ENCODE data around the gene VEGFA. TPM values are rescaled to one million over a fixed set of nuclear protein-coding genes. Genes with fewer than 3 reads are reported as not detected.

The VEGFA gene
- total RNA-seq, 1 donor from 2014 or later: 420 TPM

- no peak for DNase-seq (ENCODE audit: low spot score)
Observed at GRCh38 chr6:43820486-43820885, 50.5 kb downstream of the VEGFA start.

GRCh38 chr6:43821101-43821886, 51.3 kb downstream of the VEGFA start:
- no peak for DNase-seq (ENCODE audit: low spot score)

- no peak for DNase-seq (ENCODE audit: low spot score)
Observed at GRCh38 chr6:43823390-43823789, 53.4 kb downstream of the VEGFA start.

- peak; percentile 84 for DNase-seq (ENCODE audit: low spot score)
Observed at GRCh38 chr6:43823879-43824702, 54.1 kb downstream of the VEGFA start.

DNA sequence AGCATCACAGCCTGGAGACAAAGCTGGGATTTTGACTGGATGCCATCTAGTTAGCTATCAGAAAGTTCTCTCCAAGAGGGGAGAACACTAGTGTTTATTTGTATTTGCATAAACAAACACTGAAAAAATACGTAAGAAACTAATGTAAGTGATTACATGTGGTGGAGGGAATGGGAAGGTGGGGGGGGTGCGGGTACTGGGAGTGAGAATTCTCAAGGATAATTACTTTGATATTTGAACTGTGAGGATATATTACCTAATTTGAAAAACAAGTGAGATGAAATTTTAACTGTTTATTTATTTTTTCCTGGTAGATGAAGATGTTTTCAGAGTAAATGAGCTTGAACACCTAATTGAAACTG, 54.7 kb downstream of the VEGFA start:
- no peak for DNase-seq (ENCODE audit: low spot score)

DNA sequence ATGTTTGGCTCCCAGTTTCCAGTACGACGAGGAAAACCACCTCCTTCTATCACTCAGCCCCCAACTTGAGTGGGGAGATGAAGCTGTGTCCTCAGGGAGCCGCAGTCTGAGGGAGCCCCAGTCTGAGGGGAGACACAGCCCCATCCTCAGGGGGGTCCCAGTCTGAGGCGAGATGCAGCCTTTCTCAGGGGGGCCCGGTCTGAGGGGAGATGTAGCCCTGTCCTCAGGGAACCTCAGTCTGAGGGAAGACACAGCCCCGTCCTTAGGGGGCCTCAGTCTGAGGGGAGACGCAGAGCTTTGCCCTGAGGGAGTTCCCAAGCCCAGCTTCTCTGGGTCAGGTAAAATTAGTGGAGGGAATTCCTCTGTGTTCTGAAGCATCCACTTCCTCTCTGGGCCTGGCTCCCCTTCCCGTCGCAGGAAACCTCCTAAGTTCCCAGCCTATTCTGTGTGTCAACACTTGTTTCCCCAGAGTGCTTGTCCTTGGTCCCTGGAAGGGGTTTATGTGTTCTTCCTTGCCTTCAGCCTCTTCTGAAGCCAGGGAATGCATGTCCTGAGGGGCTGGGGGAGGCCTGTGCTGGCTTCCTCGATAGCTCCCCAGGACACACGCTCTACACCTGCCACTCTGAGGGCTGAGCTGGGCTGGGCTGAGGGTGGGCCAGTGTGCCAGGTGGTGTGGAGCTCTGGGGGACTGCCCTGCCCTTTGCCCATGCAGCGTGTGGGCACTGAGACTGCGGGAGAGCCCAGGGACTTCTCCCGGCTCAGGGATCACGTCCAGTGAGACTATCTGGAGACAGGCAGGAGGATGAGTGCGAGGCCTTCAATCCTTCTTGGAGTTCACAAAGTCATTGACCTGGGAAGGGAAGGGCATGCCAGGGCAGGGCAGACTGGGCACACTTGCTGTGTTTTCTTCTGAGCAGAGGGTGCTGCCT, 55.4 kb downstream of the VEGFA start:
- DNase-seq (ENCODE audit: low spot score): no peak

DNA sequence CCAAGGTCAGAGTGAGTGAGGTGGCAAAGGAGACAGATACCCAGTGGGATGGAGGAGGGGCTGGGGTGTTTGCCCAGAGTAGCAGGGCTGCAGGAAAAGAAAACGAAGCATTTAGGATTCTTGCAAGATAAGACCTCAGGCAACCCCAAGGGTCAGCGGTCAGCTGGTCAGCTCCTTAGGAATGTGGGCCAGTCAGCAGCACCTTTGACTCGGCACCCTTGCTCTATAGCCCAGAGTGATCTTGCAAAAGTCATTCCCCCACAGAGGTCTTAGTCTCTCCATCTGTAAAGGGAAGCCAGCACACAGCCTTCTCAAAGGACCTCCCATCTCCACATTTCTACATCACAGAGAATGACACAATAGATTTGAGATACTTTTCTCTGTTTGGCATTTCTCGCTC, 56.7 kb downstream of the VEGFA start:
- DNase-seq (ENCODE audit: low spot score): no peak

GRCh38 chr6:43827898-43828297, 57.9 kb downstream of the VEGFA start:
- no peak for DNase-seq (ENCODE audit: low spot score)

- no peak for DNase-seq (ENCODE audit: low spot score)
Observed at GRCh38 chr6:43828711-43829110, 58.7 kb downstream of the VEGFA start.

- DNase-seq (ENCODE audit: low spot score): no peak
Observed at GRCh38 chr6:43829470-43829869, 59.5 kb downstream of the VEGFA start.

GRCh38 chr6:43830775-43831174, 60.8 kb downstream of the VEGFA start:
- DNase-seq (ENCODE audit: low spot score): no peak

GRCh38 chr6:43831191-43831590, 61.2 kb downstream of the VEGFA start:
- no peak for DNase-seq (ENCODE audit: low spot score)

DNA sequence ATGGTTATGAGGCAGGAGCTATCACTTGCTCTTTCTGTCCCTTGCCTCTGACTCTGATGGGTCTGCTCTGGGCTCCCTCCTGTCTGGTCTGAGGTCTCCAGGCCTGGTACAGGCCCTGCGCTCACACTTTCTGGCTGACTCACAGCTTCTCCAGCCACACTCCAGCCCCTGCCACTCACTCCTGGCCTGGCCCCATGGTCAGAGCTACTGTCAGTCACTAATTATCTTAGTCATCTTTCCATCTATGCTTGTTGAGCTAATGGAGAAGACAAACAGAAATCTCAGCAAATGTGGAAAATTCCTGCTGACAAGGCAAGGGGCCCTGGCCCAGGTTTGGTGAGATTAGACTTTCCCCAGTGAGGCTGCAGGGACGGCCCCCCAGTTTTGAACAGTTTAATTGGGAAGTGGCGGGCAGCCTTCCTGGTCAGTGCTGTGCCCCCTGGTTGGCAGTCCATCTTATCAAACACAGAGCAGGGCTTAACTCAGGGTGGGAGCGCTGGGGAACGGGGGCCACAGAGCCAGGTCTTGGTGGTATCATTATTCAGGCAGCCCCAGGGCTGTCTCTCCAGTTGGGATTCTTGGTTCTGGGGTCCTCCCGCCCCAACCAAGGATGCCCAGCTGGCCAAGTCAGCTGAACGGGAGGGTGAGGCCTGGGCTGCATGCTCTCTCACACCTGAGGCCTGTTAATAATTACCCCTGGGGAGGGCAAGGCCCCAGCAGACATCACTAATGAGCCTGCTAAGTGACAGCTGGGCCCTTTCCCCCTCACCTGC, 63.4 kb downstream of the VEGFA start:
- peak; percentile 67 for DNase-seq (ENCODE audit: low spot score)

- no peak for DNase-seq (ENCODE audit: low spot score)
Observed at GRCh38 chr6:43833996-43834390, 64.0 kb downstream of the VEGFA start.

- no peak for DNase-seq (ENCODE audit: low spot score)
Observed at GRCh38 chr6:43834528-43835155, 64.6 kb downstream of the VEGFA start.

DNA sequence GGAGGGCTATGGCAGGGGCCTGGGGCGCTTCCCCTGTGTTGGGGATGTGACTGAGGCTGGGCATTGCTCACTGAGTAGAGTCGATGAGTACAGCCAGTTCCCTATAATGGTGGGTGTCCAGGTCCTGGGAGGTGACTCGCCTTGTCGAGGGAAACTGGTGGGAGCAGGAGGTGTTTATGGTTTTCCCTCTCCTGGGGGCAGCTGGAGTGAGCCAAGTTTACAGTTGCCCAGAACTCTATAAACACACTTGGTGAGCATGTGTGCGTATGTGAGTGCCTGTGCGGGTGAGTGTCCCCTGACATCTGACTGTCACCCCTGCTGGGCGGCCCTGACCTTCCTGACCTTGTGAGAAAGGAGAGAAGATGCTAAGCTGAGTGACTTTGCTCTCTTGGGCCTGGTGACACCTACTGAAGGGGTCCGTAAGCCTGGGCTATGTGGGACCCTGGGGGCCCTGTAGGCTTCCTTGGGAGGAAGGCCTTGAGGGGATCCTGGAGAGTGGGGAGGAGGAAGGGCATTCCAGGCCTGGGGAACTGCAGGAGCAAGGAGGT, 65.9 kb downstream of the VEGFA start:
- no peak for DNase-seq (ENCODE audit: low spot score)

Data from mucosa of gallbladder (tissue), 1 donor.